ENCODE measurements around the gene CASZ1. TPM values are rescaled to one million over a fixed set of nuclear protein-coding genes. Genes with fewer than 3 reads are reported as not detected.

The CASZ1 gene
- total RNA-seq, 2 donors from 2014 or later, result 90.9 to 96.9 TPM

DNA sequence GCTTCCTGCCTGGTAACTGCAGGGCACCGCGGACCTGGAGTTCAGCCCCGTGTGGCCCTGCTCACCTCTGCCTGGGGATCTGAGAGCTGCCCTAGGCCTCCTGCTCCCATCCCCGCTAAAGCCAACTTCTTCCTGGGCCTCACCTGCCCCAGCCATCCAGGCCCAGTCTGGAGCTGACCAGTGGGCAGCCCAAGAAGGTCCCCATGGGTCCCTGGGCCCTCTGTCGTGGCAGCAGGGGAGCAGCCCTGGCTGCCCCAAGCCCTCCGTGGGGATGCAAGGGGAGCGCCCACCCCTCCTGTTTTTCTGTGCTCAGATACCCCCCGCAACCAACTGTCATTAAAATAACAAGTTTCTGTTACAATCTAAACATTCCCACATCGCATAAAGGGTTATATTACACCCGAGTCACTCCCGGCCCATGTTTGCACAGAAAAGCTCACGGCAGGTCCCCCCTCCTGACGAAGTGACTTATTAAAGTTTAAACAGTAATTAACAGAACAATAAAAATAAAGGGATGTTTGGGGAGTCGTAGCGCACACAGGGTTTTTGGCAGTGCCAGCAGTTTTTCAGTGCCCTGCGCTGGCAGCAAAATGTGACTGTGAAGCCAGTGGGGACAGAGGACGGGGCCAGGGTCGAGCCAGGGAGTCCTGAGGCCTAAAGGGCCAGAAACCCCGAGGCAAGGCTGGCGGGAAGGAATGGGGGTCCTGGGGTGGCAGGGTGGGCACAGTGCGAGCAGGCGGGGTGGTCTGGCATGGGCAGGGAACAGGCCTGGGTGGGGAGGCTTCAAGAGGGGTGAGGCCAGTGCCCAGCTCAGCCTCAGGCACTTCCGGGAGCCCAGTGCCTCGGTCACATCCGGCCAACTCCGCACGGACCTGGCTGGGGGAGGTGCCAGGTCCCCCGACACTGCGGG, 121.5 kb downstream of the CASZ1 start:
- DNase-seq (ENCODE audit: low spot score), result peak; percentile 68
- no peaks in the 10 kb centered on the region for H3K36me3 ChIP-seq
- peaks cover 86% of the 10 kb centered on the region for H3K4me1 ChIP-seq (replicated peaks)
- TF ChIP-seq POLR2AphosphoS5 (IDR thresholded peaks at IDR 0.05), result peak; percentile 81
- TF ChIP-seq, protein P1, sequence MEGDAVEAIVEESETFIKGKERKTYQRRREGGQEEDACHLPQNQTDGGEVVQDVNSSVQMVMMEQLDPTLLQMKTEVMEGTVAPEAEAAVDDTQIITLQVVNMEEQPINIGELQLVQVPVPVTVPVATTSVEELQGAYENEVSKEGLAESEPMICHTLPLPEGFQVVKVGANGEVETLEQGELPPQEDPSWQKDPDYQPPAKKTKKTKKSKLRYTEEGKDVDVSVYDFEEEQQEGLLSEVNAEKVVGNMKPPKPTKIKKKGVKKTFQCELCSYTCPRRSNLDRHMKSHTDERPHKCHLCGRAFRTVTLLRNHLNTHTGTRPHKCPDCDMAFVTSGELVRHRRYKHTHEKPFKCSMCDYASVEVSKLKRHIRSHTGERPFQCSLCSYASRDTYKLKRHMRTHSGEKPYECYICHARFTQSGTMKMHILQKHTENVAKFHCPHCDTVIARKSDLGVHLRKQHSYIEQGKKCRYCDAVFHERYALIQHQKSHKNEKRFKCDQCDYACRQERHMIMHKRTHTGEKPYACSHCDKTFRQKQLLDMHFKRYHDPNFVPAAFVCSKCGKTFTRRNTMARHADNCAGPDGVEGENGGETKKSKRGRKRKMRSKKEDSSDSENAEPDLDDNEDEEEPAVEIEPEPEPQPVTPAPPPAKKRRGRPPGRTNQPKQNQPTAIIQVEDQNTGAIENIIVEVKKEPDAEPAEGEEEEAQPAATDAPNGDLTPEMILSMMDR (IDR thresholded peaks at IDR 0.05), result no peak
- no peak for TF ChIP-seq POLR2A (IDR thresholded peaks at IDR 0.05)
- no peaks in the 10 kb centered on the region for H3K9me3 ChIP-seq
- WGBS, result 41% methylated on average over 28 of the region's 29 CpGs
- H3K4me3 ChIP-seq, result peak overlapping the region in 1 of 2 donors; percentile 8
- H3K27me3 ChIP-seq (replicated peaks; ENCODE audit: insufficient read depth), result no peaks in the 10 kb centered on the region
- intact Hi-C loops (cut with DNase I), result loop anchor here (5.0 kb wide), 1 partner anchor 47 kb away; no protein-coding TSS in a partner anchor
- peak overlapping the region; percentile 91 to 96 for H3K27ac ChIP-seq

DNA sequence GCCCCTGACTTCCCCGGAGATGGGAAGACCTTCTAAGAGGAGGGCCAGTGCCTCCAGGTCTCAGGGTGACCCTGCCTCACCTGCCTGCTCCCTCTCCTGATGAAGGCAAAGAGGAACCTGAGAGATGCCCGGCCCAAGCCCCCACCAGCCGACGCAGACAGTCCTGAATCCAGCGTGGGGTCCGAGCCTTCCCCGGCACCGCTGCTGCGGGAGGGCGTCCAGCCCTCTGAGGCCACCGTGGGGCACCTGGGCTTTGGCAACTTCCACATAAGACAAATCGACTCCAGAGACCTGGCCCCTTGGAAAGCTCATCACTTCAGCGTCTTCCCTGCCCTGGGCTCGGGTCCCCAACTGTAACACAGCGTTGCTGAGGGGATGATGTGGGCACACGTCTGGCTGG, 122.2 kb downstream of the CASZ1 start:
- 86% methylated on average over 16 of the region's 16 CpGs for WGBS
- H3K27ac ChIP-seq, result peak overlapping the region; percentile 91 to 96

DNA sequence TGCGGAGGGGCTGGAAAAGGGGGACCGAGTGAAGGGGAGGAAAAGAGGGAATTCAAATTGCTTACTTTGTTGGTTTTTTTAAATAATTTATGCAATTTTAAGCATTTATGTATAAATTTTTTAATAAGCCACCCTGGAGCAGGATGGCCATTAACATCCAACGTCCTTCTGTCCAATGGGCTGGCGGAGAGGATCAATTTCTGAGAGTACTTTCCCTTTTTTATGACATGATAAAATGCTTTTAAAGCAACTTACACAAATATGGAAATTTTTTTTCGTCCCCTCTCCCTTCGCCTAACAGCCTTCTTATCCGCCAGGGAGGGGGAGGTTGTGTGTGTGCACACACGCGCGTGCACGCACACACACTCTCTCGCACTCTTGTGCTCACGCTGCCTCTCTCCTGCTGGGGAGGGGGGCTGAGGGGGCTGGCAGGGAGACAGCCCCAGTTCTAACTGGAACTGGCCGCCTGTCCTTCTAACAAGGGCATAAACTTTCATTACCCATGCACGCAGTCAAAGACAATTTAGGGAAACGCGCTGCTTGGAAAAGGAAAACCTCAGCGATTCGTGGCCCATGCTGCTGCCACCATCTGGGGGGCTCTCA, 123.2 kb downstream of the CASZ1 start:
- Histone ChIP-seq H3K4me3 (no peak overlapping the region), H3K9me3 (no peaks in the 10 kb centered on the region), H3K27me3 (replicated peaks; ENCODE audit: insufficient read depth) (no peaks in the 10 kb centered on the region), H3K36me3 (no peaks in the 10 kb centered on the region), H3K4me1 (replicated peaks) (peaks cover 89% of the 10 kb centered on the region), H3K27ac (peak overlapping the region; percentile 91 to 96)
- no peak for DNase-seq (ENCODE audit: low spot score)
- WGBS, result 62% methylated on average over 19 of the region's 19 CpGs
- TF ChIP-seq POLR2AphosphoS5 (IDR thresholded peaks at IDR 0.05) (peak; percentile 21), POLR2A (IDR thresholded peaks at IDR 0.05) (no peak)
- TF ChIP-seq, protein P1 (IDR thresholded peaks at IDR 0.05), result no peak
- intact Hi-C loops (cut with DNase I), result no loop called here

More for the DNA sequence above, 122.2 kb downstream of the CASZ1 start:
- DNase-seq (ENCODE audit: low spot score), result no peak
- intact Hi-C loops (cut with DNase I), result no loop called here
- TF ChIP-seq POLR2AphosphoS5 (IDR thresholded peaks at IDR 0.05) (no peak), POLR2A (IDR thresholded peaks at IDR 0.05) (no peak)
- TF ChIP-seq, protein P1 (IDR thresholded peaks at IDR 0.05), result no peak
- Histone ChIP-seq H3K4me1 (replicated peaks) (peaks cover 85% of the 10 kb centered on the region), H3K36me3 (no peaks in the 10 kb centered on the region), H3K27me3 (replicated peaks; ENCODE audit: insufficient read depth) (no peaks in the 10 kb centered on the region), H3K9me3 (no peaks in the 10 kb centered on the region), H3K4me3 (peak overlapping the region in 1 of 2 donors; percentile 8)

DNA sequence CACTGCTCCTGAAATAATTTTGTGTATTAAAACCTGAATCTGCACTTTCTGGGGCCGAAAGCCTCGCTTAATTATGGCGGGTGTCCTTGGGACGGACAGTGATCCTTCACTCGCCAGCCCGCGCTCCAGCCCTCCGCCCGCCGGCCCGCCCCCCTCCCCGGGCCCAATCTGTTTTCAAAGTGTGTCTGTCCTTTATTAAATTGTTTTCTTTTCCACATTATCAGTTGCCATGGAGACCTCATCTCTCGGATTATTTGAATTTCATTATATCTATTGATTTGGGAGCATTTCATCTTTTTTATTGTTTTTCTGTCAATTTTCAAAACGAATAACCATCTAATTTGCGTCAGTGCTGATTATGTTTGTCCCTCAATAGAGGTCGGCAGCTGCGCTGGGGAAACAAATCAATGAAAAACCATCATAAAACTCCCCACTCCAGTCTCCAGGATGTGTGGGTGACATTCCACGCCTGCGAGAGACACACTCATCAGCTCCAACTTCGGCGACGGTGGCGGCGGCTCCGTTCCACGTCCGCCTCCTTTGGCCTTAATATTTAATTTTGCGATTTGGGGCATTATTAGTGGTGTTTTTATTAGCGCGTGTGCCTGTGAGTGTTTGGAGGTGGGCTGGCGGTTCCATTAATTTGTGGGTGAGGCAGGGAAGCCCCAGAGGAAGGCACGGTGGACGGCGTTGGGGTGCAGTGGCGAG, 123.9 kb downstream of the CASZ1 start:
- Histone ChIP-seq H3K4me3 (no peak overlapping the region), H3K27ac (peak overlapping the region; percentile 91 to 96), H3K9me3 (no peaks in the 10 kb centered on the region), H3K36me3 (no peaks in the 10 kb centered on the region), H3K27me3 (replicated peaks; ENCODE audit: insufficient read depth) (no peaks in the 10 kb centered on the region), H3K4me1 (replicated peaks) (peaks cover 89% of the 10 kb centered on the region)
- intact Hi-C loops (cut with DNase I), result no loop called here
- no peak for DNase-seq (ENCODE audit: low spot score)
- WGBS, result 63% methylated on average over 35 of the region's 35 CpGs
- TF ChIP-seq POLR2AphosphoS5 (IDR thresholded peaks at IDR 0.05) (no peak), POLR2A (IDR thresholded peaks at IDR 0.05) (no peak)
- TF ChIP-seq, protein P1 (IDR thresholded peaks at IDR 0.05), result no peak
